Kidney tubule cell (primary cell): ENCODE measurements around the gene MITF.
A peak's percentile ranks its signal among the peaks of the same experiment; 100 is the strongest.

ENCODE experiments used
- DNase-seq: peaks from one replicate; pipeline ENCODE4 v3.0.0-alpha.2; 2018; ENCODE audit warnings: low spot score

Gene MITF

DNA sequence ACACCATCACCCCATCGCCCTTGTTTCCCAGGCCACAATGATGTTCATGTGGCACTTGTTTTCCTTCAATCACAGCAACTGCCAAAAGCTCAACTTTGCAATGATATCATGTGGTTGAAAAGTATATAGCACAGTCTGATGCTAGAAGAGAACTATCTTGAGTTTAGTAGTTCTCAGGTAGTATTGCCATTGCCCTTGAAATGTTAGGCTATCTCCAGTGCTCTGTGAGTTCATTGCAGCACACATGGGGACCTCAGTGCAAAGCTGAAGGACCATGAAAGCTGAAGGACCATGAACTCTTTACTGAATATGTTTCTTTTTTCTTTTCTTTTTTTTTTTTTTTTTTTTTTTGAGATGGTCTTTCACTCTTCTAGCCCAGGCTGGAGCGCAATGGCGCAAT lies 224.4 kb downstream of the MITF start:
- DNase-seq = no peak

DNA sequence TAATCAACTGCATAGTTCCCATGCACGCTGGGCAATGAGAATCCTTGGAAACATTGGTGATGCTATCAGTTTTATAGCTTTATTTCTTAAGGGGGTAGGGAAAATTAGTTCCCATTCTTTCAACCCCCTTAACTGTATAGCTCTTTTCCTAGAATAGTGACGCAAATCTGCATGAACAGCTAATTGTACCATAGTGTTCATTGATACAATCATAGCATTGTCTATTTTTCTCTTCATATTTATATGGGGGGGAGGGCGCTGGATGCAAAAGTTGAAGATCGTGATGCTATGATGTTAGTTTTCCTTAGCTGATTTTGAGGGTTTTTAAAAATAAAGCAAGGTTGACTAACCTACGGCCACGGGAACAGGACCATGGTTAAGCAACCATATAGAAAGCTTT lies 227.9 kb downstream of the MITF start:
- no peak for DNase-seq

DNA sequence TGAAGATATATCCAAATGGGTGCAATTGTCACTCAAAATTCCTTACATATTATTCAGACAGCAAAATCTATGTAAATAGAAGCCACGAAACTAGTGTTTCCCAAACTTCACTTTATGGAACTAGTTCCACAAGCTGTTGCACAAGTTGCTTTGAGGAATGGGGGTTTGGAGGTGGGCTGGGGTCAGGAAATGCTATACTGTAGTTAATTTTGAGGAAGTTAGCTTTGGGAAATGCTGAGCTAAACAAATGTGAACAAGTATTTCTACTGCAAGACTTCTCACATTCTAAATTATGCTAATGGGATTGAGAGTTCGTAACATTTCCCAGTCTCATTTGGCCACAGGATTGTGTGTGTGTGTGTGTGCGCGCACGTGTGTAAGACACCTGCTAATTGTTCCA lies 231.6 kb downstream of the MITF start:
- no peak for DNase-seq

DNA sequence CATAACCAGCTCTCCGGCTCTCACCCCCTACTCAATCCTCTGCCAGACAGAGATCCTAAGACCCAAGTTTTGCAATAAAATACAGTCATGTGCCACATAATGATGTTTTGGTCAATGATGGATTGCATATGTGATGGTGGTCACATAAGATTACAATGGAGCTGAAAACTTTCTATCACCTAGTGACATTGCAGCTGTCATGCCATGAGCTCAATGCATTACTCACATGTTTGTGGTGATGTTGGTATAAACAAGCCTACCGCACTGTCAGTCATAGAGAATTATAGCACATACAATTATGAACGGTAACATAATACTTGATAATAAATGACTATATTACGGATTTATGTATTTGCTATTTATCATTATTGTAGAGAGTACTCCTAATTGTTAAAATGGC lies 233.4 kb downstream of the MITF start:
- no peak for DNase-seq

DNA sequence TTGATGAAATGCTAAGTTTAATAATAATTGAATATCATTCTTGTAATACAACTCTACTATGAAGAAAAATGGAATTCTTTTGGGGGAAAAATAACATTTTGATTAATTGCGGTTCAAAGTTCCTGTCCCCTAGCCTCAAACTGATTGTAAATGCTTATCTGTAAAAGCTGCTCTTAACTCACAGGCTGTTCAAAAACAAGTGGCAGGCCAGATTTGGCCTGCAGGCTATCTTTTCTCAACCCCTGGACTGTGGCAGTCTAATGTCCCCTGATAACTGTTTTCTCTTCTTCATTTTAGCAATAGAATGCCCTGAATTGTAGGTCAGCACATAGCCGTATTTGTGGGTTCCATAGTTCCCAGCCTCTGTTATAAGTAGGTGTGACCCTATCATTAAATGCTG lies 236.8 kb downstream of the MITF start:
- no peak for DNase-seq

DNA sequence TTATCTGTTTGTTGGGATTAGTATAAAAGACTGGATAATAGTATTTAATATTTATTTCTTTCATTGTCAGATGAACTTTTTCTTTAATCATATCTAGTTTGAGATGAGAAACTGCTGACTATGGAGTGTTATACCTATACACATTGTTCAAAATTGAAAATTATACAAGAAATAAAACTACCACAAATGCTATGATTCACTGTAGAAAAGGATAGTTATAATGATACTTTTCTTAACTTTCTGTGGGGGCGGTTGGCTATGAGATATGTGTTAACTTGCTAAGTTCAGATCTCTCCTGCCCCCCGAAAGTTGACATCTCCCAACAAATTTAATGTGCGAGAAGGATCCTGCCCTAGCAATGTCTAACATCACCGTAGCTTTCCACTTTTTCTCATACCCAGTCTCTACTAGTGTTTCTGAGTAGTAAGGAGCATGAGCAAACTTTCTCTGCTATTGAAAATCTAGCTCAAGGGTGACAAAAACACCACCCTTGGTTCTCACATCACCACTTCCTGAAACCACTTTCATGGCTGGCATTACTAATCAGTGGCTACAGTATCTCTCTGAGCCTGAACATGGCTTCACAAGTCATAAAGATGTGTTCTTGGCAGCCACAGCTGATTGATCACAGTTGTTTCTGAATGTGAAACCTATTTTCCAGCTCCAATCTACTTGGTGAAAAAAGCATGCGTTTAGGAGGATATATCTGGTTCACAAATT lies 244.4 kb downstream of the MITF start:
- peak; percentile 75 for DNase-seq

DNA sequence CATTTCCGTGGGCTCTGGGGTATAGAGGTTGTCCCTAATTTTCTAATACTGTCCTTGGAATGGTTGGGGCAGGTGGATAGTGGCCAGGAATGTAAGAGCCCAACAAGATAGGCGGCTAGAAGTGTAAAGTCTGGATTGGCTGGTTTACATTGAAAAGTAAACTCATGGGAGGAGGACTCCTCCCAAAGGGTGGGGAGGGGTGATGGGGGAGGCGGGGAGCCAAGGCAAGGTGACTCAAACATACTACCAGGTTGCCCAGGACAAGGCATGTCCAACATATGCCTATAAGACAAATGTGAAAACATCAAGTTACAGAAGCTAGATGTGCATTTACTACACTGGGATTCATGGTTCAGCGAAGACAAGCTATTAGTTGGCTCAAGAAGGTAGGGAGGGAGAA lies 246.0 kb downstream of the MITF start:
- DNase-seq = no peak

DNA sequence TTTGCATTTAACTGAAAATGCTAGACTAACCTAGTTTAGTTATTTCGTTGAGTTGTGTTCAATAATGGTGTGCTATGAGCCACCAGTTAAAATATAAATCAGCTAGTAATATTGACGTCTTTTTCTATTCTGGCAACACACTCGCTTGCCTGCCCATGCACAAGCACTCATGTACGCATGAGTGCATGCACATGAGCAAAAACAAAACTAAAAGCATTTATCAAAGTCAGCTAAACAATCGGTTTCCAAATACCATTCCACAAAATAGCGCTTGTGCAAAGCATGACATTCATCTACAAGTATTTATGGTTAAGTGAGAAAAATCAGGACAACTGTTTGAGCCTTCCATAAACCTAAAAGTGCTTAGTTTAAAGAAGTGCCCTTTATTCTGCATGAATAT lies 247.2 kb downstream of the MITF start:
- DNase-seq = no peak

DNA sequence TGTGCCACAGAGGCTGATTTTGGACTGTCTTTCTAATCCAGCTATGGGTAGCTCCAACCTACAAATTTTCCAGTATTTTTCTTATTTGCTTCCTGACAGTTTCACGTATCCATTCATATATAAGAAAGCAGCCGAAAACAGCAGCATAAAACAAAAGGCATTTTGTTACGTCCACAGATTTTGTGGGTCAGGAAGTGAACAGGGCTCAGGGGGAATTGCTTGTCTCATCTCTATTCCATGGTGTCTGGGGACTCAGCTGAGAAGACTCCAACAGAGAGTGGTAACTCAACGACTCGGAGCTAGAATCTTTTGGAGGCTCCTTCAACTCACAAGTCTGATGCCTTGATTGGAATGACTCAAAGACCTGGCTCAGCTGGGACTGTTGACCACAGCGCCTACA lies 248.6 kb downstream of the MITF start:
- DNase-seq = no peak

DNA sequence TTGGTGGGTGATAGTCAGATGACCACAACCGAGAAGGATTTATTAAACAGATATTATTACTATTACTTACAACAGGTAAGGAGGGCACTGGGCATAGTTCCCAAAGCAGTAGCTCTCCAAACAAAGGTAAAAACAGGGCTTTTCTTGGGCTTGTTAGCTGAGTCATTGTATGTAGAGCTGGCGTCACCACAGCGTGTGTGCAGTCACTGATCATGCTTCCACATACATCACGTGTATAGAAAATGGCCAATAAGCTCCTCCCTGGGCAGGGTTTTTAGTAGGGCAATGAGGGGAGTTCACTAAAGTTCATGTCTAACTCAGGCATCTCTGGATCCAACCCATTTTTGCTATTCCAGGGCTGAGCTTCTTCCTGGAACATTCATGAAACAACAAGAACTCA lies 254.5 kb downstream of the MITF start:
- DNase-seq = no peak

DNA sequence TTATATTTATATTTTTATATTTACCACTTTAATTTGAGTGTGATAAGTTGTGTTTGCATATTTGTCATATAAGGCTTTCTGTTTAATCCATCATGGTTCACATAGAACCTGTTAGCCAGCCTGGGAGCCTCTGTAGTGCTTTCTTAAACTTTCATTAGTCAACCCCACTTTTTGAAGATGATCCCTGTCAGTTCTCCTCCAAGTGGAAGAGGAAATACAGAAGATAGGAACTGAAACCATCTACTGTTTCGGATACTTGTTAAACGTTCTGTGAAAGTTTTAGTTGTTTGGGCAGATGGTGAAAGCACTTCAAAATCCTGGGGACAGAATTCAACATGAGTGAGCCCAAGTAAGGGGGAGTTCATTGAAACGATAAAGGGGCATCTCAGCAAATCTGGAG lies 255.7 kb downstream of the MITF start:
- DNase-seq = no peak

DNA sequence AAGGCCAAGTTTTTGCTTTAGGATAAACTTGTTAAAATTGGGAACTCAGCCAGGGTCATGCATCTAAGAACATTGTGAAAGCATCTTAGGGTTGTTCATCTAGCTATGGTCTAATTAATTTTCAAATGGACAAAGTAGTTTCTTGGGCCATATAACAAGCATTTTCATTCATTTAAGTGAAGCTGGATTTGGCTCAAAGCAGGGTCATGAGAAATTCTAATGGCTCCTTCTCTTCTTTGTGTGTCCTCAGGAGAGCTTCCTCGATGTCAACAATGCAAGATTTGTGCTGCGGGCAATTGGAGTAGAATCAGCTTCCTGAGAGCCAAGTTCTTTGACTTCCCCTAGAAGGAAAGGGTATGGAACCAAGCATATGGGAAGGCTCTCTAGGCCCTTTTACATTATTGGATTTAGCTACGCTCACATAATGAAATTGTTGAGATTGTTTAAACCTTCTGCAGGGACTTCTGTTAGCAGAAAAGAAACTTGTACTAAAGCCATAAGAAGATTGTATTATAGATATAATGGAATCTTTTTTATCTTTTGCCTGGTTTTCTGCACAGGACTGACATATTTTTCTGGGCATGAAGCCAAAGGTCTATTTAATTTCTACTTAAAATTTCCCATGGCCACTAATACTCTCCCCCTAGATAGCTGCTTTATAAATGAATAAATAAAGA lies 258.5 kb downstream of the MITF start:
- DNase-seq = no peak

DNA sequence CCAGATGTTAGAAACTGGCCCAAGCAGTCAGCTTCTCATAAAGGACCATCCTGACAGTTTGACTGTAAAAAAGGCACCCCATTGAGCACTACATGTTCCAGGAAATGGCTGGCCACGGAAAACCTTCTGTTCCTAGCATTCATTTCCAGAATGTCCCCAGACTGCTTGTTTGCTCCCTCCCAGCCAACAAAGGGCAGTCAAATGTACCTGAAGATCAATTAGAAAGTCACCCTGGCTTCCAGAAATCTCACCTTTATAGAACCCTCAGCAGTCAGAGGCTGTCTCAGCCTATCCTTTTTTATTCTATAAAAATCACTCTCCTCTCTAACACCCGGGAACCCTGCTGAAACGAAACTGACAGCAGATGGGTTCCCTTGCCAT lies 259.5 kb downstream of the MITF start:
- DNase-seq = no peak

DNA sequence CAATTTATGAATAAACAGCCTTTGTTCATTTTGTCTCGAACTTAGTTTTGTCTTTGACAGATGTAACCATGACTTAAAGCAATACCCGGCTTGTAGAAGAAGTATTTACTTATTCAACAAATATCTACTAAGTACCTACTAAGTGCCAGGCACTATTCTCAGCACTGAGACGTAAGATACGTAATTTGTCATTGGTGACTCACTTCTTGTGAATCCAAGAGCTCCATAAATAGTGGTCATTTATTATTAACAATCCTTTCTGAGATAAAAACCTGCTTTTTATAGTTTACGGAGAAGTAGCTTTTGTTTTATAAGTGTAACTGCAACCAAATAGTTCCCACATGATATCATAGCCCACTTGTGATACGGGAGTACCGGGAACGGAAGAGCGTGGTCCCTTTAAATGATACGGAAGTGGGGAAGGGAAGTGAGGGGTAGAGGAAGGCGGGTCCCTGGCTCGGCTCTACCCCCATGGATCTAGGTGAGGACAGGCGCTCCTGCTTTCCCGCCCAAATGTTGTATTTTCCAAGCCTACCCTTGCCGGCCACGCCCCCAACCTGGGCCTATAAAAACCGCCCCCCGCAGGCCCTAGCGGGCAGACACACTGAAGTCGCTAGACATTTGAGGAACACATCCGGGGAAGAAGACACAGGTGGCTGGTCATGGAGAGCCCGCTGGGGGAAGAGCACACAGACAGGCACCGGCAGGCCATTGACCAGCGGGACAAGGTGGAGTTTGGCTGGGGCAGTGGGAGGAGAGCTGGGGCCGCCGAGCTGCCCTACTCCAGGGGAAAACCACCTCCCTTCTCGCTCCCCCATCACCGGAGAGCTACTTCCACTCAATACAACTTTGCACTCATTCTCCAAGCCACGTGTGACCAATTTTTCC lies 260.1 kb downstream of the MITF start, which contains the start of gene SAMMSON:
Gene SAMMSON (plus strand): TSS at position 594 of the 888 bp plus-strand sequence.
- no peak for DNase-seq

DNA sequence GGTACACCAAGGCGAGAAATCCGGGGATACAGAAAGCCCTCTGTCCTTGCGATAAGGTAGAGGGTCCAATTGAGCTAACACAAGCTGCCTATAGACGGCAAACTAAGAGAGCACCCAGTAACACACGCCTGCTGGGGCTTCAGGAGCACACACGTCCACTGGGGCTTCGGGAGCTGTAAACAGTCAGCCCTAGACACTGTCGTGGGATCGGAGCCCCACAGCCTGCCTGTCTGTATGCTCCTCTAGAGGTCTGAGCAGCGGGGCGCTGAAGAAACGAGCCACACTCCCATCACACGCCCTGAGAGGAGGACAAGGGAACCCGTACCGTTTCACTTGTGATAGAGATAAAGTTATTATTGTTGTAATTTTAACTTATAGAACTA lies 260.8 kb downstream of the MITF start:
- DNase-seq = no peak

DNA sequence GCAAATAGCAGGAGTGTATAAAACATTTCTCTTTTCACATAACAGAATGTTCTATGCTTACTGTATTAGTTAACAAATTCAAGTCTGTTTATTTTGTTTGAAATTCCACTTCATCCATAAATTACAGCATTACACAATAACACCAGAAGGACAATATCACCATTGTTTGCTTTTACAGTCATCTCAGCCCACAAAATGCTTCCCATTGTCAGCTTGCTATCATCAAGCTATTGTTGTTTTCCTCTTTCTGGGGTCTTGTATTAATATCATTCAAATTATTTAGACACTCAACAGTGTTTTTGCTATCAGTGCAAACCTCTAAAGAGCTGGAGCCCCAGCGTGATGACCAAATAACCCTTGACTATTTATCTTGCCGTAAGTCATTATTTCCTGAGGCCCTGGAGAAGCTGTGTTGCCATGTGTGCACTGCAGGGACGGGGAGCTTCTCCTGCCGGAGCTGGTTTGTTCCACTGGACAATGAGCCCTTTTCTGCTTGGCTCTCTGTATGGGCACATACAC lies 261.4 kb downstream of the MITF start:
- no peak for DNase-seq

DNA sequence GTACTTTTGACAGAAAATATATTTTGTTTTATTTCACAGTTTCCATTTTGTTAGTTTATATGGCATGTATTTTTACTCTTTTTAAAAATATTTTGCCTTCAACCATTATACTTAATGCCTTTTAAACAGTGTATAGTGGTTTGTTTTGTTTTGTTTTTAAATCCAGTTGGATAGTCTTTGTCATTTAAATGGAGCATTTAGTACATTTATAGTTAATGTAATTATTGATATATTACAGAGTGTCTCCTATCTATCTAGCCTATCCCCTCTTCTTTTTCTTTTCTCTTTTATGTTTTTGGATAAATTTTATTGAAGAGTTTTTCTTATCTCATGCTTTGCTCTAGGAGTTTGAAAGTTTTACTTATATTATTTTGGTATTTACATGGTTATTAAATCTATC lies 263.9 kb downstream of the MITF start:
- DNase-seq = no peak

DNA sequence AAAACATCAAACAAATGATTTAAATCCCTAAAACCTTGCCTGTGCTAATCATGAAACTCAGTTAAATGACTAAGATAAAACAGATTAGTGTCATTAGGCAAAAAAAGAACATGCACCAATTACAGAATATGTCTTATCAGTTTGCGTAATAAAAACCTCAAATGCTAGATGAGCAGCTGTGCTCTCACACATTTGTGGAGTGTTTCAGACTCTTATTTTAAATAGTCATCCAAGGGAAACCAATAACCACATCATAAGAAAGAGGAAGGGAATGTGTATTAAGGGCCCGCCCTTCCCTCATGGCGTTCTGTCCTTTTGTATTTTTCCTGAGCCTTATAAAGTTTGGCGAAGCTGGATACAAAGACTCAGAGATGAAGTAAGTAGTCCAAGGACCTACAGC lies 266.8 kb downstream of the MITF start:
- no peak for DNase-seq

DNA sequence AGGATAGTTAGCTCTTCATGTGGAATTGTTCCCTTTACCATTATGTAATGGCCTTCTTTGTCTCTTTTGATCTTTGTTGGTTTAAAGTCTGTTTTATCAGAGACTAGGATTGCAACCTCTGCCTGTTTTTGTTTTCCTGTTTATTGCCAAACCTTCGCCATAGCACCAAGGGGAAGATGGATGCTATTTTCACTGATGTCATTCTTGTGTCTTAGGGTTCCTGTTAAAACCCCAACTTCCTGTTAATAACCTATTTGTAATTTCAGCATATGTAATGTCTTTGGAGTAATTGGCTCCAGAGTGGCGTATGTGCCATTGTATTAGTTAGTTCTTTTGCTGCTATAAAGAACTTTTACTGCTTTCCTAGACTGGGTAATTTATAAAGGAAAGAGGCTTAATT lies 271.1 kb downstream of the MITF start:
- no peak for DNase-seq

DNA sequence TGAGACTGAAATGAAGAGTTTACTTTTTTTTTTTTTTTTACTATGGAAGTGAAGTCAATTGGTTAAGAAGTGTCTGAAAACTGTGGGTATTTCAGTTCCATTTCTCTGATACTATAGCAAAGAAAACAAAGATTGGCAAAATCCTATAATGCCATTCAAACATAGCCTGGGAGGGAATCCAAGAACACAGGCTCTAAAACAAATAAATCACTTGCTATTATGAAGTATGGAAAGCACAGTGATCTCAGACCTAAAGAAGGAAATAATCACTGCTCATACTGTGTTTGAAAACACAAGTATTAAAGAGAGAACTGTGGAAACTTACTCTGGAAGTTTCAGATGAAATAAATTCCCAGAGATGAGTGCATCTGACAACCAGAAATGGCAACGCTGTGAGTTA lies 272.3 kb downstream of the MITF start:
- no peak for DNase-seq
